ENCODE results near the gene COMMD10.
"Not testable (repeated sequence)": the region's sequence is repeated elsewhere in the genome, so short reads cannot be mapped to it uniquely, and the experiment has no call there.

The COMMD10 gene

DNA sequence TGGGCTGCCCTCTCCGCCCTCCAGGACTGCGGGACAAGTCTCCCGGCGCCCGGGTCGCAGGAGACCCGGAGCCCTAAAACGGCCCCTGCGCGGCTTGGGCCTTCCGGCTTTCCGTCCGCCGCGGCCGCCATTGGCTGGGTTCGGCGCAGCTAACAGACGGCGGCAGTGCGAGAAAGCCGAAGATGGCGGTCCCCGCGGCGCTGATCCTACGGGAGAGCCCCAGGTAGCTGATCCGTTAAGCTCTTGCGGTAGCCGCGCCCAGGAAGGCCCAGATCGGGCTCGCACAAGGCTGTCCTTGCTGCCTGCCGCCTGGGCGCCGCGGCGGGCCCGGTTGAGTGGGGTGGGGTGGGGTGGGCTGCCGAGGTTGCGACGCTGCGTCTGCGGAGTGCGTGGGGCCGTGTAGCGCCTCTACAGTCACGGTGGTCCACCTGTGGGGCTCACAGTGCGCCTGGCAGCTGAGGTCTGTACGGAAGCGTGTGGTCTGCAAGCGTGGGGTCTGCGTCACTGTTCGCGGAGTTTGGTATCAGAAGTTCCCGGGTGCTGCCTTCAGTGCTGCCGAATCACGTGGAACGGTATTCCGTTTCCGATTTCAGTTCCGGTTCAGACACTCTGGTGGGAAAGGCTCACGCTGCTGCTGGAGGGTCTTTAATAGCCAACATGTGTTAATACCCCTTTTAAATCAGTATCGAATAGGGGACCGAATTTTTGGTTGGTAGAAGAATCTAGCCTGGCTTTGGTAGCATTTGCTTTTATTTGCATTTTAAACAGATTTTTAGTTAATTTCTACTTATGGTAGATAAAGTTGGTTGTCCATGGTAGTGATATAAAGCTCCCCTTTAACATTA, at the start of gene COMMD10:
TSS of gene COMMD10 (plus strand) at position 155 of the 845 bp plus-strand sequence.
- peak; percentile 63 for DNase-seq (ENCODE audit: low read depth)

DNA sequence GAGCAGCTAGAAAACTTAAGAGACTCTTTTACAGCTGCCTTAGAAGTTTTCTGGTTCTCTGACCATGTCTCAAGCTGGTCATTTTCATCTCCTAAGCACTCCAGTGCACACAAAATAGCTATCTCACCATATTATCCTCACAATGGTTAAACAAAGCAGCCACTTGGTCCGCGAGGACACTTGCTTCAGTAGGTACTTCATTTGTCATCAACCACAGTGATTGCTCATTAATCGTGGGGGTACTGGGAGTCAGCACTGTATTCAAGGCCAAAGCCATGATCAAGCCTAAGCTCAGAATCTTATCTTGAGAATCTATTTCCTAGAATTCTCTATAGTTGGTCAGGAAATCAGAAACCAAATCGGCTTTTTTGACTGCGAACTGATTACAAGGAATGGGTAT, 49.7 kb upstream of the COMMD10 start:
- no peak for DNase-seq (ENCODE audit: low read depth)

DNA sequence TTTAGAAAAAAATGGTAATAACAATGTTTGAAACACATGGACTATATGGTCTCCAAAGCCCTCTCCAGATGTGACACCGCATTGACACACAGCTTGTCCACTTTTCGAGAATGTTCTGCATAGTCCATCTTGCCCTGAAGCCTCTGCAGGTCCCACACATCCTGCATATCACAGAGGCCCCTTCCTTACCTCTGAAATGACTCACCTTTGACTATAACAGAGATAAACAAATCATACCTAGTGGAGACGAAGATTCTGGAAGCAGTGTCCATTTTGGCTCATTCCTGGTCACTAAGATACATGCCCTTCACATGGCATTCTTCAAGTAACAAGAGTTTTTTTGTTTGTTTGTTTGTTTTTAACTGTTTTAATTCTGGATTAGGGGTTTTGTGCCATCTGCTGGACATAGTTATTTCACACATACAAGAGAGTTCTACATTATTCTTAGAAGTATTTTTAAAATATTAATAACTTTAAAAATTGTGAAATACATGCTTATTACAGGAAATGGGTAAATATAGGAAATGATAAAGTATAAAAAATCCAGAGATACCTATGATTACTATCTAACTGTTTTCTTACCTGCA, 47.5 kb upstream of the COMMD10 start:
- DNase-seq (ENCODE audit: low read depth) = no peak

DNA sequence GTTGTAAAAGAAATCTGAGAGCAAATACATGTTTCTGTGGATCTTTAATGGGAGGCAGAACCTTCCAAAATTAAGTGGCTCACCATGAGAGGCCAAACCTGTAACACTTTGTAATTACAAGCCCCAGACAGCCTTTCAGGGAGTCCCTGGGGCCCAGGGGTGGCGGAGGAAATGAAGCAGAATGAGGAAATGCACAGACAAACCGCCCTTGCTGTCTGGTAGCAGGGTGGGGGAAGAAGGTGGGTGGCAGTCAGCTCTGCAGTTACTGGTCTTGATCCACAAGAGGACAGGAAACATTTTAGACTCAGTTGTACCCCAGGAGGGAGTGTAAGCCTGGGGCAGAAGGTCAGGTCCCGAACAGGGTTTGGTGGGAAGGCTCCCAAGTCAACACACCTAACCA, 46.0 kb upstream of the COMMD10 start:
- no peak for DNase-seq (ENCODE audit: low read depth)

DNA sequence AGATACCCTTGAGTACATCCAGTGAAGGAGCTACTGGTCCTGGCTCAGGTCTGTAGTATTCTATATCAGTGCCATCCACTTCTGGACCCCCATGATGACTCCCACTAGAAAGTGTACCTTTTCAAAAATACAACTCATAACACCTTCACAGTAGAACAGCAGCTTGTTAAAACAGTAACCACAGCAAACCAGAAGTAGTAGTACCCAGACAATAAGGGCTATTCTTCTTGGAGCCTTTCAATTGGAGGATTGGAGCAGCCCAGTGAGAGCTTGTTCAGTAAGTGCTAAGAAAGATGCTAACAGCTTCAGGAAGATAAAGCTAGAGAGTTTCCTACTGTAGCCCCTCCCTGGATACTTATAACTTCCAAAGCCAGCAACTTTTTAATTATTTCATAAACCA, 42.5 kb upstream of the COMMD10 start:
- DNase-seq (ENCODE audit: low read depth) = no peak

DNA sequence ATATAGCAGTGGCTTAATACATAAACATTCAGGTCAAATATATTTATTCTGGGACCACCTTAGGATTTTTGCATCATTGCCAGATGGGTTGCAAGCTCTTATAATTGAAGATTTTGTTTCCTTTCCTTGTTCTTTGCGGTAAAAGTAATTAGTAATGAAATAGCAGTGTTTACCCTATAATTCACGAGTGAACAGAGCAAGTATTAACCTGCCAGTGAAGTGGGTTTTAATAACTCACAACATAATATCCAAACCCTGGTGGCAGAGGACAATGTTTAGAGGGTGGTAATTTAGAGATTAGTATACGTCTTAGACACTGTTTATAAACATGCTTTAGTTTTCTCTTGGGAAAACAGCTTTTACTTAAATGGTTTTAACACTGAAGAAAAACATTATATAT, 40.8 kb upstream of the COMMD10 start:
- no peak for DNase-seq (ENCODE audit: low read depth)

DNA sequence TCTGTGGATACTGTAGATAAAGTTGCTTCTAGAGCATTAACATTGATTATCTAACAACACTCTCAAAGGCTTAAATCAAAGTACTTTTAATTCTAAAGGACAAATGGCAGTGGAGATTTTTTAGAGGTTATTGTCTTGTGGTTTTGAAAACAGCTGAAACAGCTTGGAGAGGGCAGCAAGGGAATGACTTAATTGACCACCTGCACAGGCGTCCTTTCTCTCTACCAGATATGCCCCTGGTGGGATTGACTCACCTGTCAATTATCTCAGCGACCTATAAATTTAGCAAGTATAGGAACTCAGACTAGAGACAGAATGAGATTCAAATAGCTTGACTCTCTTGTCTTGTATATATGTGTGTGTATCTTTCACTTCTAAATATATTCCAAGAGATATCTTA, 39.0 kb upstream of the COMMD10 start:
- DNase-seq (ENCODE audit: low read depth) = no peak

DNA sequence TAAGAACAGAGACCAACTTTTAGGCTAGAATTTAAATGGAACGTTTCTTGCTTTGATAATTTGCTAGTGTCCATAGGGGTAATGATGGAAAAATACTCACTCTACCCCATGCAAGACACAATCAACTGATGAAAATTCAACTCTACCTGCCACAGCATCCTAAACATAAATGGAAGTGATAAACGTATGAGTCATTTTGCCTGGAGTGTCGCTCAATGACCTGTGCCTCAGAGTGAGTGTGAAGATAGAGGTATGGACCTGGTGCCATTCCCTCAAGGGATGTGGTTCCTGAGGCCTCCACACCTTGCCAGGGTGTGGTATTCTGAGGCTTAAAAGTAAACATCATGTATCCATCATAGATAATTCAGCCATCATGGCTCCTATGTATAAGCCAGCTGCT, 38.6 kb upstream of the COMMD10 start:
- no peak for DNase-seq (ENCODE audit: low read depth)

DNA sequence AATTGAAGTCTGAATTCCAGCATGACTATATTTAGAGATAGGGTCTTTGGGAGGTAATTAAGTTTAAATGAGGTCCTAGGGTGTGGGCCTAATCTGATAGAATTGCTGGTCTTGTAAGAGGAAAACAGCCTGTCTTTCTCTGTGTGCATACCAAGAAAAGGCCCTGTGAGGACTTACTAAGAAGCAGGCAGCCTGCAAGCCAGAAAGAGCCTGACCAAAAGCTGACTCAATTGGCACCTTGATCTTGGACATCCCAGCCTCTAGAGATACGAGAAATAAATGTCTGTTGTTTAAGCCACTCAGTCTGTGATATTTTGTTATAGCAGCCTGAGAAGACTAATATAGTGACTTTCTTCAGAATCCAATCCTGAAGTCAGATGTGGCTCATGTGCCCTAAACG, 38.0 kb upstream of the COMMD10 start:
- no peak for DNase-seq (ENCODE audit: low read depth)

DNA sequence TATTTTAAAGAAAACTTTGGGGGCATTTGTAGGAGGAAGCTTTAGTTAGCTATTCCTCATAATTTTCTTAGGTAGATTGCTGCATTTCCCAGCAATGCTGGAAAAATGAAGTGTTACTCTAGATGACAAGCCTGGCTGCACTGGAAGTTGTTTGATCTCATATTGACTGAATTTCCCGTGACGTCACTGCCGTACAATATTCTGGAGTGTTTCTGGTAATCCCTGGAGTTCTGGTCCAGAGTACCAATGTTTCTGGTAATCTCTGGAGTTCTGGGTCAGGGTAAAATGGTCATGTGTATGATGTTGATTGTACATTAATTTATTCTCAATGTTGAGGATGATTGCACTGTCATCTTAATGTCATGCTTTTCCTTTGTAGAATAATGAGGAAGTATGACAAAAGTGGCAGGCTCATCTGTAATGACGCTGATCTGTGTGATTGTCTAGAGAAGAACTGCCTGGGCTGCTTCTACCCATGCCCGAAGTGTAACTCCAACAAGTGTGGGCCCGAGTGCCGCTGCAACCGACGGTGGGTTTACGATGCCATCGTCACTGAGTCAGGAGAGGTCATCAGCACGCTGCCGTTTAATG, 26.4 kb upstream of the COMMD10 start:
- no peak for DNase-seq (ENCODE audit: low read depth)

DNA sequence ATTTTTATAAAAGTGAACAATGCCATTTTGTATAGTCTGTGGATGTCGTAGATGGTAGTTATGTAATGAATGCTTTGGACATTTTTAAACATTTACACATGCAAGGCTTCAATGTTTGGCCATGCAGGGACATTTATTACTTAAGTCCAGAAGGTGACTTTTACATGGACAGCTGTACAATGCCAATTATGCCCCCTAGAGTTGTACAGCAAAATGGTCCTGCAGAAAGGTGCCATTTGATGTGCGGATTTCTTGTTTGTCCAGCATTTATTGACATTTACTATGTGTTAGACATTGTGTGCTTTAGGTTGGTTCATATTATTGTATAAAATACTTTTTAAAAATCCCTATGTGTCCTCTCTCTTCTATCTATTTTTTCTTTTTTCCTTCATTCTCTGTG, 22.5 kb upstream of the COMMD10 start:
- no peak for DNase-seq (ENCODE audit: low read depth)

DNA sequence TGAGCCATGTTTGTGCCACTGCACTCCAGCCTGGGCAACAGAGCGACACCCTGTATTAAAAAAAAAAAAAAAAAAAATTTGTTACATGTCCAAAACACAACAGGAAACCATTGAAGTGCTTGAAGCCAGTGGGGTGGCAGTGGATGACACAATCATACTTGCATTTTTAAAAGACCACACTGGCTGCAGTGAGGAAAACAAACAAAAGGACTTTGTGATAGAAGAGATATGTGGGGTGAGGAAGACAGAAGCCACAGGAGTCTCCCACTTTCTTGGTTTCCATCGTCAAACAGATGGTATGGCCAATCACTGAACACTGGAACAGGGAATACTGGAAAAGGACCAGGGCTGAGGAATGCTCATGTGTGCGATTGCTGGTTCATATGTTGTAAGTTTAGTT, 20.9 kb upstream of the COMMD10 start:
- no peak for DNase-seq (ENCODE audit: low read depth)

DNA sequence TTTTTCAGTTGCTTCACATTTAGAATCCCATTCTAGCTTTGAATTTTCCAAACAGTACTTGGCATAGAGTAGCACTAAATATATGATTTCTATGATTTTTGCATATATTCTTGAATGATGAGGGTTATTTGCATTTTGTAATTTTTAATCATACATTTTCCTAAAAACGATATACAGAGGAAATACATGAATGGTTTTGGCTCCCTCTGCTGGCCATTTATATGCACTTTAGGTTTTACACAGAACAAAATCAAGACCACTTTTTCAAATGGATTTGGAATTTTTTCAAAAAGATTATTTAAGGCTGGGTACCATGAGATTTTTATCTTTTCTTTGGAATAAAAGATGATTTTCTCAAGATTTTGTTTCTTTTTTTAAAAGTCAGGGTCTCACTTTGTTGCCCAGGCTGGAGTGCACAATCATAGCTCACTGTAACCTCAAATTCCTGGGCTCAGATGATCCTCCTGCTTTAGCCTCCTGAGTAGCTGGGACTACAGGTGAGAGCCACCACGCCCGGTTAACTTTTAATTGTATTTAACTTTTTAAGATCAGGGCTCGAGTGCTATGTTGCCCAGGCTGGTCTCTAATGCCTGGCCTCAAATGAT, 16.7 kb upstream of the COMMD10 start:
- no peak for DNase-seq (ENCODE audit: low read depth)

DNA sequence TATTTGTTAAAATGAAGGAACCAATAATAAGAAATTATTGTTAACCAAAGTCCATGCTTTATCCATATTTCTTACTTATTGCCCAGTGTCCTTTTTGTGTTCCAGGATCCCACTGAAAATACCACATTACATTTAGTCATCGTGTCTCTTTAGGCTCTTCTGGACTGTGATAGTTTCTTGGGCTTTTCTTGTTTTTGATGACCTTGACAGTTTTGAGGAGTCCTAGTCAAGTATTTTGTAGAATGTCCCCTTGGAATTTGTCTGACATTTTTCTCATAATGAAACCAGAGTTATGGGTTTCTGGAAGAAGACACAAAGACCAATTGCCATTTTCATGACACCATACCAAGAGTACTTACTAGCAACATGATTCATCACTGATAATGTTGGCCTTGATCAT, 13.6 kb upstream of the COMMD10 start:
- DNase-seq (ENCODE audit: low read depth) = no peak

DNA sequence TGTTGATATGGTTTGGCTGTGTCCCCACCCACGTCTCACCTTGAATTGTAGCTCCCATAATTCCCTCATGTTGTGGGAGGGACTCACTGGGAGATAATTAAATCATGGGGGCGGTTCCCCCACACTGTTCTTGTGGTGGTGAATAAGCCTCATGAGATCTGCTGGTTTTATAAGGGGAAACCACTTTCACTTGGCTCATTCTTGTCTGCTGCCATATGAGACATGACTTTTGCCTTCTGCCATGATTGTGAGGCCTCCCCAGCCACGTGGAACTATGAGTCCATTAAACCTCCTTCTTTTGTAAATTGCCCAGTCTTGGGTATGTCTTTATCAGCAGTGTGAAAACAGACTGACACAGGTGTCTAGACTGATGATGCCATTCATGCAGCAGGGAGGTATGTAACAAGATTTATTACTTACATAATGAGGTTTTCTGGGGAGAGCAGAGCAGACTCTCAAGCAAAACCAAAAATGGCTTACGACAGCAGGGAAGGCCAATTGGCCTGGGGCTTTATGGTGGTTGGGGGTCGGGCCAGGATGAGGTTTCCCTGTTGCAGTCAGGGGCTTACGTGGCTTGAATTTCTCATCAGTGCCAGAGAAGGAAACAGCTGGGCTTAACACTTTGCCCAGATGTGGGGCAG, 9.5 kb upstream of the COMMD10 start:
- DNase-seq (ENCODE audit: low read depth) = no peak

DNA sequence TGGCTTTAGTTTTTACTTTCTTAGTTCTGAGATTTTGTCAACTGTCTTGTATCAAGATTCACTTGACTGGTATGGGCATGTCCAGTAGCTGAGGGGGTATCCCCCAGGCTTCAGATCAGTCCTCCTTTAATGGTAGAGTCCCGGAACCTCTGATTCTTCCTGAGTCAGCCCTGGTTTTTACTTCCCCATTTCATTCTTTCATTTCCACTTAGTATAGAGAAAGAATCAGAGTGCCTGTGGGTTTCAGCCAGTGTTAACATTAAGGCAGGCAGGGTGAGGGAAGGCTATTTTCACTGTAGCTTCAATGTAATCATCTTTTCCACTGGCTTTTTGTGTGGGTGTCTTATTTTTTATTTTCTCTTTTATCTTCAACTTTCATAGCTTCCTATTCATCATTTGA, 8.3 kb upstream of the COMMD10 start:
- DNase-seq (ENCODE audit: low read depth) = no peak

DNA sequence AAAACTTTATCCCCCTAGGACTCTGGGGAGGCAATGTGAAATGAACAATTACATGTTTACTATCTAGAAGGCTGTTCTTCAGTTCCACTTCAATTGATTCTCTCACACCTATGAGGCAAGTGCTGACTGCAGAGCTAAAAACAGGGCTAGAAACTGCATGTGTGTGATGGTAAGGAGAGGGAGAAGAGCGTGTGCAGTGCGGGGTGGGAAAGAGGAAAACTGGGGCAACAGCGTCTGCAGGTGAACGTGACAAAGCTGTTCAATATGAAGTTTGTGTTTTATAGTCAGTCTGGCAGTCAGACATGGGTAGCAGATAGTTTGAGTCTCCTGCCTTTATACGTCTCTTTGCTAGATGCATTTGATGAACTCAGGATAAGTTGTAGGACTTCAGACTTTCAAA, 6.6 kb upstream of the COMMD10 start:
- no peak for DNase-seq (ENCODE audit: low read depth)

DNA sequence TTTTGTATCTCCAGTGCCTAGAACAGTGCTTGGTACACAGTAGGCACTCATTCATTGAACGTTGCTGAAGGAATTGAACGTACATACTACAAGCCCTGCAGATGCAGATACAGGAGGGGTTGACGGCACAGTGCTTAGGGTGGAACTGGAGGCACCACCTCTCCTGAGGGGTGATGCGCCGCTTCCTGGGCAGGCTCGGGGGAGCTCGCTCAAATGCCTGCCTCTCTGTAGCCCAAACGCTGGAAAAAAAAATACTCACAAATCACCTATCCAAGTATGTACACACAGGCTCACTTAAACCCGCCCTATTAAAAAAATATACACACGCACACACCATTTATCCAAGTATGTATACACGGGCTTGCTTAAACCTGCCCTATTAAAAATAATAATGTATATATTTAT, 536 bp upstream of the COMMD10 start:
- no peak for DNase-seq (ENCODE audit: low read depth)

DNA sequence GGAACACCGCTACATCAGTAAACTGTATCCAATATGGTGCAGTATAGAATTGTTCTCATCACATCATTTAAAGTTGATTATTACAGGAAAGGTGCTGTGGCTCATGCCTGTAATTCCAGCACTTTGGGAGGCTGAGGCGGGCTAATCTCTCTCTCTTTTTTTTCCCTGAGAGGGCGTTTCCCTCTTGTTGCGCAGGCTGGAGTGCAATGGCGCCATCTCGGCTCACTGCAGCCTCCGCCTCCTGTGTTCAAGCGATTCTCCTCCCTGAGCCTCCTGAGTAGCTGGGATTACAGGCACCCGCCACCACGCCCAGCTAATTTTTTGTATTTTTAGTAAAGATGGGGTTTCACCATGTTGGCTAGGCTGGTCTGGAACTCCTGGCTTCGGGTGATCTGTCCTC, 1.5 kb downstream of the COMMD10 start:
- DNase-seq (ENCODE audit: low read depth) = not testable (repeated sequence)

DNA sequence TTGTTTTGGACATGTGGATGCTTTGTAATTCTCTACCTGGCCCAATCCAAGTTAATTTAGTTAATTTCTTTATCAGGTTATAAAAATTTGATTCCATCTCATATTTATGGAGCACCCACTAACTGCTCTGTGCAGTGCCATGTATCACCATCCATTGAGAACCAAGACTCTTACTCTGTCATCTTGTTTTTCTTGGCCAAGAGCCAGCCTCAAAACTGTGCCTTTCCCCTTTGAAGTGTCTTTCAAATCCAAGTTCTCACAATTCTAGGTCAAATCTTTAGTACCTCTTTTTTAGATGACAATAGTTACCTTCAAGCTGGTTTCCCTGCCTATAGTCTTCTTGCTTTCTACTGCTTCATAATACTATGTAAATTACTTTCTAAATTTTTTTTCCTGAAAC, 3.2 kb downstream of the COMMD10 start:
- DNase-seq (ENCODE audit: low read depth) = no peak

DNA sequence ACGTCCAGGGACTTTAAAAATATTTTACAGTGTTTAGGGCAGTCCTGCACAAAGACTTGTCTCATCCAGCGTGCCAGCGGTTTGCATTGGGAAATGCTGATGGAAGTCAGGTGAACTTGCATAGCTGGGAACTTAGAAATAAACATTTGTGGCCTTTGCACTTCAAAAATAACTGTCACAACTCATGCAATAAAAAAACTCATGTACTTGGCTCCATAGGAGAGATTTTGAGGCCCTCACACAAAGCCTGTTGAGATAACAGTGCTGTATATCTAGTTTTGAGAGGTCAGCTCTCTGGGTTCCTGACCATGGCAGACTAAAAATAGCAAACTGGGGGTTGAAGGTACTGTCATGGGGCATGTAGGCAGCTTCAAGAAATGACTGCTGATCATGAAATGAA, 5.5 kb downstream of the COMMD10 start:
- DNase-seq (ENCODE audit: low read depth) = no peak

DNA sequence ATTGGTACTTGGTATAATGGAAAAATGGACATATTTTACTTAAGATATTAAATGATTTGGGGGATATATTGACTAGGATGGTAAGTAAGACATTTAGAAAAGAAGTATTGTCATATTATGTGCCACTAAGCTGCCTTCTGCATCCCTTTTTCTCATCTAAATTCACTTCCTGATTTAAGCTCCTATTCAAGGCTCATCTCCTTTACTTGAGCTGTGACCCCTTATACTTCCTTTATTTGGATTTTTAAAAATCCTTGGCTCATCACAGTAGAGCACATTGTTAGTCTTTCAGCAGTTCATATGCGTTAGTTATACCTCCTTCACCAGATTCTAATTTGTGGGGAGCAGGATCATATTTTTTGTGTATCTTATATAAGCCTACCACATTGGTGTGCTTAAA, 6.6 kb downstream of the COMMD10 start:
- DNase-seq (ENCODE audit: low read depth) = no peak

DNA sequence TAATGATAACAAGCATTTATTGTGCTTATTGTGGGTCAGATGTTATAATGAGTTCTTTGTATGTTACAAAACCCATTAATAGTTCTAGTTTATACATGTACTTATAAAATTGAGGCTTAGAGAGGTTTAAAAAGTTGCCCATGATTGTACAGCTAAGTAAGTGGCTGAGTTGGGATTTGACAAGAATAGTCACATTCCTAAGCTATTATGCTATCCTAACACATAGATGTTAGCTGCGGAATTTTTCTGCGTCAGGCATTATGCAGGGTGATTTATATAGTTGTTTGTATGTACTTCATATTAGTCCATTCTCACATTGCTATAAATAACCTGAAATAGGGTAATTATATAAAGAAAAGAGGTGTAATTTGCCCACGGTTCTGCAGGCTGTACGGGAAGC, 12.5 kb downstream of the COMMD10 start:
- DNase-seq (ENCODE audit: low read depth) = no peak

All from activated T-helper 9 cell treated with anti-CD3 and anti-CD28 coated beads, Interleukin-2, amount 50 U/mL, for 16 hours (primary cell).